Panc1 (cell line): ENCODE measurements around the gene NCAPD2. TPM values are rescaled to one million over a fixed set of nuclear protein-coding genes. Genes with fewer than 3 reads are reported as not detected.

Experiments
- ATAC-seq: fragments of 200-7000 bp; cut with Tn5 transposase; 2 replicates; pipeline ENCODE4 v1.9.1; 2020; ENCODE audit warnings: mild to moderate bottlenecking, moderate library complexity
- BruUV-seq: library from RNA; stranded (reverse); fragments of 400-500 nt; replicated peaks from 2 replicates; lab custom pipeline; 2021; lab: Mats Ljungman, UMichigan
- CTCF ChIA-PET: fragments of 300-600 bp; sonication (Branson Sonifier 250); formaldehyde crosslinking; loops from one replicate; lab custom pipeline; 2022; ENCODE audit warnings: antibody characterized with exemption; lab: Charles Lee
- POLR2A ChIA-PET: fragments of 300-600 bp; sonication (Branson Sonifier 250); formaldehyde crosslinking; loops from one replicate; lab custom pipeline; 2022; ENCODE audit warnings: antibody characterized with exemption; lab: Charles Lee
- DNase-seq: peaks from one replicate; pipeline ENCODE4 v3.0.0-alpha.2; 2010; ENCODE audit warnings: low read depth, low spot score
- H3K27ac ChIP-seq: 2 replicates; pipeline ENCODE4 v1.5.1; 2011; ENCODE audit warnings: mild to moderate bottlenecking, low read length, inconsistent platforms
- H3K27me3 ChIP-seq: fragments of 200-500 bp; sonication (Bioruptor generic); 2 replicates; pipeline ENCODE4 v1.6.0; 2014; ENCODE audit warnings: low read length, inconsistent platforms; ENCODE audit not compliant: control insufficient read depth, insufficient read depth
- H3K36me3 ChIP-seq: fragments of 200-500 bp; sonication (Bioruptor generic); 2 replicates; pipeline ENCODE4 v1.5.1; 2014; ENCODE audit warnings: inconsistent platforms, mild to moderate bottlenecking, low read length, moderate library complexity; ENCODE audit not compliant: control insufficient read depth, insufficient read depth
- H3K4me1 ChIP-seq: 2 replicates; pipeline ENCODE4 v1.5.1; 2011; ENCODE audit warnings: inconsistent platforms, mild to moderate bottlenecking, low read length, moderate library complexity; ENCODE audit not compliant: control insufficient read depth, insufficient read depth
- H3K4me3 ChIP-seq, 2 experiments: 2 replicates each; pipeline ENCODE4 v1.5.1; 2011 to 2012; ENCODE audit warnings: low read depth in 2 of 2, low read length in 2 of 2, mild to moderate bottlenecking in 2 of 2, inconsistent platforms in 1 of 2, moderate library complexity in 1 of 2
- H3K9me3 ChIP-seq: fragments of 200-500 bp; sonication (Bioruptor generic); 2 replicates; pipeline ENCODE4 v1.5.1; 2014; ENCODE audit warnings: low read depth, mild to moderate bottlenecking, inconsistent platforms, low read length, moderate library complexity; ENCODE audit not compliant: control insufficient read depth, insufficient read depth
- CTCF ChIP-seq: fragments of 450-650 bp; IDR thresholded peaks from 2 replicates; pipeline ENCODE4 v1.5.1; 2017; ENCODE audit warnings: mild to moderate bottlenecking
- POLR2AphosphoS5 ChIP-seq: IDR thresholded peaks from 2 replicates; pipeline ENCODE4 v1.6.1; 2012; ENCODE audit warnings: mild to moderate bottlenecking, low read depth, low read length, moderate library complexity
- SIN3A ChIP-seq: IDR thresholded peaks from 2 replicates; pipeline ENCODE4 v1.6.1; 2012; ENCODE audit warnings: low read depth, mild to moderate bottlenecking, low read length, moderate library complexity, borderline replicate concordance; ENCODE audit not compliant: insufficient read depth
- TCF7L2 ChIP-seq: IDR thresholded peaks from 2 replicates; pipeline ENCODE4 v1.6.1; 2011; ENCODE audit warnings: mild to moderate bottlenecking, low read depth, low read length, inconsistent platforms
- in situ Hi-C: cut with HindIII; loops from 2 replicates; pipeline ENCODE4 v1.10.0; 2016; ENCODE audit warnings: low sequenced_read_pairs, low pct_unique_long_range_greater_than_20kb
- intact Hi-C: fragments of 100-400 bp; cut with micrococcal nuclease; formaldehyde crosslinking; loops from one replicate; pipeline ENCODE4 v1.10.0; 2022; ENCODE audit not compliant: unreplicated experiment
- total RNA-seq: library from RNA; stranded (reverse); gene quantifications from one replicate; pipeline ENCODE4 v1.2.1, GENCODE V29; 2021; ENCODE audit not compliant: unreplicated experiment
- TF ChIP-seq, protein P1 (sequence below), 2 experiments: IDR thresholded peaks; 2 replicates each; pipeline ENCODE4 v1.6.1; 2011 to 2012; ENCODE audit warnings: low read depth in 2 of 2, control low read depth in 1 of 2, low read length in 1 of 2, mild to moderate bottlenecking in 1 of 2, moderate library complexity in 1 of 2; ENCODE audit not compliant: insufficient read depth in 1 of 2

NCAPD2 gene
- total RNA-seq, 1 experiment from 2014 or later: 80.3 TPM

DNA sequence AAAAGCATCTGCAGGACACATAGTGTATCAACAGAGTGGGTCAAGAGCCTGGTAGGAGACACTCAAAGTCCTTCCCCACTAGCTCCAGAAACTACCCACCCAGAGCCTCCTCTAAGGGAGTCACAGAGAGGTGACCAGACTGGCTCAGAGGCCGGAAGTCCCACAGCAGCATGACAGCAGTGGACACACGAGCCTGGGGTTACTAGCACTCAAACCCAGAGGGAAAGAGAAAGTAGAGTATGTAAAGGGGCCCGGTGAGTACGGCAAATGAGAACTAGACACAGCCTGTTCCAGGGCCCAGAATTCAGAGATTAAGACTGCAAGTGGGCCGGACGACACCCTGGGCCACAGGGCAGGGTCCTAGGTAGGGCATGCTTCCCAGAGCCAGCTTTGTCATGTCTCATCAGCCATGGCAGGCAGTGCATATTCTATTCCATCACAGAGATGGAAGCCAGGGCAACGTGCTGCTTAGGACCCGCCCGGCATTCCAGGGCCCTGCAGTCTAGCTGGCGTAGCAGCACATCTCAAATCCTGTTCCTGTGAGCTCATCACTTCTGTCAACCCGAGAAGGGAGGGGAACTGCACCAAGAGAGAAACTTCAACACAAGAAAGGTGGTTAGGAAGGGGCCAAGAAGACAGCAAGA, 57.7 kb downstream of the NCAPD2 start:
- no peak for DNase-seq
- Histone ChIP-seq H3K9me3 (no peaks in the 10 kb centered on the region), H3K4me1 (no peaks in the 10 kb centered on the region), H3K27ac (no peak overlapping the region), H3K36me3 (no peaks in the 10 kb centered on the region), H3K27me3 (no peaks in the 10 kb centered on the region), H3K4me3 (no peak overlapping the region)
- ATAC-seq: no peak
- intact Hi-C loops (no loop called here), in situ Hi-C loops (no loop called here)
- CTCF ChIA-PET: interaction anchor here (0.5 kb wide), 1 partner anchor 68 kb away, joined by 15 read pairs; no protein-coding TSS in a partner anchor
- no peak for TF ChIP-seq SIN3A
- no peak for TF ChIP-seq CTCF
- BruUV-seq: no TSS peak
- POLR2A ChIA-PET: interaction anchor here (0.6 kb wide), 1 partner anchor 12 kb away, joined by 3 read pairs; no protein-coding TSS in a partner anchor

DNA sequence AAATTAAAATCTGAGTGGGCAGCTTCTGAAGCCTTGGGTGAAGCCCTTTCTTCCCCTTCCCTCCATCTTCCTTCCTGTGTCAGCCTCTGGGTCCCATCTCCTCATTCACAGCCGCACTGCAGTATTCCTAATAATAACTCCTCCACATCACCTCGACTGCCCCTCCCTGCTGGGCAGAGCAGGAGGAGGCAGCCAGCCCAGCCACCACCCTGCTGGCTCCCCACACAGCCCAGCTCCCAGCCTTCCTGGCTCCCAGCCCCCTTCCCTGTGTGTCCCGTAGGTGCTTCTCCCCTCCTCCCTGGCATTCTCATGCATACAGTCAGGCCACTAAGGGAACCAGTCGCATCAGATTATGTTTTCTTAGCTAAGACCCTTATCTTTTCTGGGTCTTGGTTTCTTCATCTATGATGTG, 58.2 kb downstream of the NCAPD2 start:
- in situ Hi-C loops: no loop called here
- H3K27ac ChIP-seq: no peak overlapping the region

More for the DNA sequence above, 58.2 kb downstream of the NCAPD2 start:
- no peak for ATAC-seq
- no TSS peak for BruUV-seq
- Histone ChIP-seq H3K4me1 (no peaks in the 10 kb centered on the region), H3K4me3 (no peak overlapping the region), H3K27me3 (no peaks in the 10 kb centered on the region), H3K36me3 (no peaks in the 10 kb centered on the region), H3K9me3 (no peaks in the 10 kb centered on the region)
- POLR2A ChIA-PET: no interaction called here
- no peak for DNase-seq
- TF ChIP-seq CTCF: no peak
- TF ChIP-seq, protein P1, sequence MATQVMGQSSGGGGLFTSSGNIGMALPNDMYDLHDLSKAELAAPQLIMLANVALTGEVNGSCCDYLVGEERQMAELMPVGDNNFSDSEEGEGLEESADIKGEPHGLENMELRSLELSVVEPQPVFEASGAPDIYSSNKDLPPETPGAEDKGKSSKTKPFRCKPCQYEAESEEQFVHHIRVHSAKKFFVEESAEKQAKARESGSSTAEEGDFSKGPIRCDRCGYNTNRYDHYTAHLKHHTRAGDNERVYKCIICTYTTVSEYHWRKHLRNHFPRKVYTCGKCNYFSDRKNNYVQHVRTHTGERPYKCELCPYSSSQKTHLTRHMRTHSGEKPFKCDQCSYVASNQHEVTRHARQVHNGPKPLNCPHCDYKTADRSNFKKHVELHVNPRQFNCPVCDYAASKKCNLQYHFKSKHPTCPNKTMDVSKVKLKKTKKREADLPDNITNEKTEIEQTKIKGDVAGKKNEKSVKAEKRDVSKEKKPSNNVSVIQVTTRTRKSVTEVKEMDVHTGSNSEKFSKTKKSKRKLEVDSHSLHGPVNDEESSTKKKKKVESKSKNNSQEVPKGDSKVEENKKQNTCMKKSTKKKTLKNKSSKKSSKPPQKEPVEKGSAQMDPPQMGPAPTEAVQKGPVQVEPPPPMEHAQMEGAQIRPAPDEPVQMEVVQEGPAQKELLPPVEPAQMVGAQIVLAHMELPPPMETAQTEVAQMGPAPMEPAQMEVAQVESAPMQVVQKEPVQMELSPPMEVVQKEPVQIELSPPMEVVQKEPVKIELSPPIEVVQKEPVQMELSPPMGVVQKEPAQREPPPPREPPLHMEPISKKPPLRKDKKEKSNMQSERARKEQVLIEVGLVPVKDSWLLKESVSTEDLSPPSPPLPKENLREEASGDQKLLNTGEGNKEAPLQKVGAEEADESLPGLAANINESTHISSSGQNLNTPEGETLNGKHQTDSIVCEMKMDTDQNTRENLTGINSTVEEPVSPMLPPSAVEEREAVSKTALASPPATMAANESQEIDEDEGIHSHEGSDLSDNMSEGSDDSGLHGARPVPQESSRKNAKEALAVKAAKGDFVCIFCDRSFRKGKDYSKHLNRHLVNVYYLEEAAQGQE (IDR thresholded peaks at IDR 0.05; ENCODE audit: insufficient read depth in 1 of 2, low read depth in 2 of 2, low read length in 1 of 2): no peak
- TF ChIP-seq SIN3A: no peak
- no peak for TF ChIP-seq TCF7L2
- TF ChIP-seq POLR2AphosphoS5: no peak
- intact Hi-C loops: no loop called here
- CTCF ChIA-PET: no interaction called here
